ENCODE measurements around the gene SPDYE3.

GRCh38 chr7:100353685-100354330, 46.3 kb downstream of the SPDYE3 start:
- TF ChIP-seq CTCF (IDR thresholded peaks at IDR 0.05) (no peak), POLR2A (IDR thresholded peaks at IDR 0.05) (no peak), EP300 (IDR thresholded peaks at IDR 0.05) (no peak), POLR2AphosphoS5 (IDR thresholded peaks at IDR 0.05) (no peak)

All from sigmoid colon (tissue), 4 donors.